Stimulated activated CD4-positive, alpha-beta T cell treated with anti-CD3 and anti-CD28 coated beads, Interleukin-15, amount 100 ng/mL, for 24 hours (primary cell): Measurements from ENCODE around the gene C1orf105.
"Not testable (repeated sequence)": the region's sequence is repeated elsewhere in the genome, so short reads cannot be mapped to it uniquely, and the experiment has no call there.

Experiments
- DNase-seq: peaks from one replicate; pipeline ENCODE4 v3.0.0-alpha.2; 2020

The C1orf105 gene

DNA sequence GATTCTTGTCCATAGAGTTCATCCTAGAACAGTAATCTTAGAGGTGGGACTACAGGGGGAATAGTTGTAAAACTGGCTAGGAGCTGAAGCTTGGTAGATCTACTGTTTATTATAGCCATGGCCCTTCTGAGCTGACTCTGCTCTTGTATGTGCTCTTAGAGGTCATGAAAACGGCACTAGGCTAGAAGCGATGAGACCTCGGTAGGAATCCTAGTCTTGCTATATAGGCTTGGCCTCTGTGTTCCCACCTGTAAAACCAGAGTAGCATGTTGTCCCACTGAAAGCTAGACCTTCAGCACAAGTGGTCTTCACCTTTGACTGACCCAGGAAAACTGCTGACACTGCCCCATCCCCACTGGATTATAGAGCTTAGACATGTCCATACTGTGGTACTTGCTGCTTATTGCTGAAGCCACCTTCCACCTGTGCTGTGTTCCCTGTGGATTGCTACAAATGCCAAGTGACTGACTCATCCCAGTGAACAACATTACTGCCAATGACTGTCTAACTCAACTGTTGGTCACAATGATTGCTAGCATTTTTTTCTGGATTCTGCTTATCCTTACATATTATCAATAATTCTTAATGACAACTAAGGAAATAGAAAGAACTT lies 46.4 kb downstream of the C1orf105 start:
- no peak for DNase-seq

DNA sequence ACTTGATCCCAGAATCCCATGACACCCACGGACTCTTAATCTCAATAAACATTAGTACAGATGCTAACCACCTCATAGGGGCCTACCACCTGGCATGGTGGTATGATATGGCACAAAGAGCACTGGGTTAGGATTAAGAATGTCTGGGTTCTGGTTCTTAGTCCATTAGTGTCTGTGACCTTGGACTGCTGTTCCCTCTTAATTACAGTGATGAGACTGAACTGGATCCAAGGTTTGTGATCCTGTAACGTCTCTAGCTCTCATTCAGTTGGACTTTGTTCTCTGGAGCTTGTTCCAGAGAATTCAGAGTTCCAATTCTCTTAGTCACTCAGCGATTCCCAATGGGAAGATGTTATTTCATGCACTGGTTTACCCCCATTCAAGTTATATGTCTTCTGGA lies 47.0 kb downstream of the C1orf105 start:
- DNase-seq, result no peak

DNA sequence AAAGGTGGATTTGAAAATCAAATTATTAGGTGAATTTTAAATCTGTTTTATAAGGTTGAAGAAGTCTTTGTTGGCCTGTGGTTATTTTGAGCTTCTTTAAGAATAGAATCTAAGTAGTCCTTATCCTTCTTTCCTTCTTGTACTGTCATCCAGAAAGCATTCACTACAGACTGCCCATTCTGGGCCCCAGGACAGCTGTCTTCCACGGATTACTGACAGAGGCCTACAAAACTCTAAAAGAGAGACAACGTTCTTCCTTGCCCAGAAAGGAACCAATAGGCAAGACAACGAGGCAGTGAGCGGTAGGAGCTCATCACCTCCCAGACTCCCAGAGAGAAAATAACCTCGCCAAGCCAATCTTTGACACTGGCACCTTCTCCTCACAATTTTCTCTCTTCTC lies 47.8 kb downstream of the C1orf105 start:
- no peak for DNase-seq

DNA sequence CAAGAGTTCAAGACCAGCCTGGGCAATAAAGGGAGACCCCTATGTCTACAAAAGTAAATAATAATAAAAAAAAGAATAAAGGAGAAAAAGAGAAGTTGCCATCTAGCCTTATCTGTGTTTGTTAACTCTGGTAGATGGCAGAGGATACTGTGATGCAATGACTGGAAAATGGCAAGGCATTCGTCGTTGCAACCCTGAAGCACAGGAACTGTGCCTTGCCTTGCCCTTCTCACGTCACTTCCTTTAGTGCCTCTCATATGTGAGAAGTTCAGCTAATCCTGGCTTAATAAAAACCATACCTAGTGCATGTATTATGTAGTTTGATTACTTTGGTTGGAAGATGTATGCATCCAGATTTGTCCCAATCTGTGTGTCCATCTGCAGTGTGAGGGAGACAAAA lies 49.2 kb downstream of the C1orf105 start:
- DNase-seq, result no peak

DNA sequence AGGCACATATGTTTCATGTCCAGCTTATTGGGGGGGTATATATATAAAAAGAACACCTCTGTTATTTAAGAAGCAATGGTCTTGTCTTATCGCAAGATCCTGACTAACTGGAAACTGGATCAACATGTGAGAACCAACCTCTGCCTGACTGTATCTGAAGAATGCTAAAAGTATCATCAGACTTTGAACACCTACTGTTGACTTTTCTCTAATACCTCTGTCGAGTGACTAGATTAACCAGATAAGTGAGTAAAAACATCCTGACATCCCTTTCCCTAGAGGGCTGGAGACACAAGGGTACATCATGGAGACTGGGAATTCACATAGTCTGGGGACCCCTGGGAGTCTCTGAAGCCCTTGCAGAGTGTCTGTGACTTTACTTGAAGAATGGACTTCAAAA lies 49.7 kb downstream of the C1orf105 start:
- DNase-seq, result no peak

DNA sequence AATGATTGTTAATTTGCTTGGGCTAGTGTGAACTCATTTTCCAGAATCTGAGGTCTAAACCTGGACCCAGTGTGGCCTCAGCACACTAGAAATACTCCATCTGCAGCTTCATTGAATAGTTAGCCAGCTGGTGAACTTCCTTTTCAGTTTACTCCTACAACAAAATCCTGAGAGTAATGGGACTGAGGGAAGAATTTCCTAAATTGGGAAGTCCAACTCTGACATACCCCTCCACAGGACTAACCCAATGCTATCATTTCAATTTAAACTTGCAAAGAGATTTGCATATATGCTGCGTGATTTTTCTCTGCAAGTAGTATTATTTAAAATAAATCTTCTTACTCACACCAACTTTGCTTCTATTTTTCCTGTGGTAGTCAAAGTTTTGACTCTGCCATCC lies 51.2 kb downstream of the C1orf105 start:
- no peak for DNase-seq

DNA sequence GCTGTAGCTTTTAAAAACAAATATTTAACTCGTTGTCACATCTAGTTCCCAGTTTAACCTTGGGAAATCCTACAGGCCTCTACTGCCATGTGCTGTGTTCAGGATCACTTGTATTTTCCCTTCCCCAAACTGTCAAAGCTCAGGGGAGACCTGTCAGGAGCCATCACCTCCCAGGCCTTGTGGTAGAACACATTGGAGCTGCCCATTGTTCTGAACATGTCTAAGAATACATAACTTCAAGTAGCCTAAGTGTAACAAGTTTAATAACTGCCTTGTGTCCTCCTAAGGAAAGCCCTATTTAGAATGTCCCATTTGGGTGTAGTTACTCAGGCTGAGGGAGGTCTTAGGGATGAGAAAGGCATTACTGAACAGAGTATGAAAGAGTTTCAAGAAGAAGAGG lies 52.0 kb downstream of the C1orf105 start:
- no peak for DNase-seq

DNA sequence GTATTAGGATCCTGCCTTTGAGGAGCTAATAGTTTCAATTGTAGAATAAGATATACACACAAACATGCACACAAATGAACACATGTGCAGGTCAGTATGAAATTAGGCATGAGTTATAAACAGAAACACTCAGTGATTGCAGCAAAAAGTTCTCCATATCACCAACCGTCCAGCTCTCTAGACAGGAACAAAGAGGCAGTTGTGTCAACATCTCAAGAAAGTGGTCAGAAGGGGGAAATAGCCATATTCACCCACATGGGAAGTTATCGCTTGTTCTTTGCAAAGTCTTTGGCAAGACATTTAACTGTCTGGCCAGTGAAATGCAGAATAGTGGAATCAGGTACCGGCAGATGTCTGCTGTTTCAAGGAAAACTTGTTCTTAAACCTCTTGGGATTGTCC lies 52.8 kb downstream of the C1orf105 start:
- no peak for DNase-seq

DNA sequence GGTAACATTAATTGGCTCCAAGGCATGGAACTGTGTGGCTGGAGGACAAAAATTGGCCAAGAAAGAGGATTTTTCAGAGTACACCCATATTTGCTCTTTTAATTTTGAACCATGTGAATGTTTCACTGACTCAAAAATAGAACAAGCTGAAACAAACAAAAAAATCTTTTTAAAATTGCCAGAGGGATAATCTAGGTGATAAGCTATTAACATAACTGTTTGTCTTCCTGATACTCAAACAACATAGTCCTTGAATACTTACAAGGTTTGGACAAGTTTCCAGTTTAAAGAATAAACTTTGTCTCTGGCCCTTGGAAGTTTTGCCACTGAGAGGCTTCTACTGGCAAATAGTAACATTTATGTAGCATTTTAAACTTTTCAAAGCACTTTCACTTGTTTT lies 53.4 kb downstream of the C1orf105 start:
- no peak for DNase-seq

DNA sequence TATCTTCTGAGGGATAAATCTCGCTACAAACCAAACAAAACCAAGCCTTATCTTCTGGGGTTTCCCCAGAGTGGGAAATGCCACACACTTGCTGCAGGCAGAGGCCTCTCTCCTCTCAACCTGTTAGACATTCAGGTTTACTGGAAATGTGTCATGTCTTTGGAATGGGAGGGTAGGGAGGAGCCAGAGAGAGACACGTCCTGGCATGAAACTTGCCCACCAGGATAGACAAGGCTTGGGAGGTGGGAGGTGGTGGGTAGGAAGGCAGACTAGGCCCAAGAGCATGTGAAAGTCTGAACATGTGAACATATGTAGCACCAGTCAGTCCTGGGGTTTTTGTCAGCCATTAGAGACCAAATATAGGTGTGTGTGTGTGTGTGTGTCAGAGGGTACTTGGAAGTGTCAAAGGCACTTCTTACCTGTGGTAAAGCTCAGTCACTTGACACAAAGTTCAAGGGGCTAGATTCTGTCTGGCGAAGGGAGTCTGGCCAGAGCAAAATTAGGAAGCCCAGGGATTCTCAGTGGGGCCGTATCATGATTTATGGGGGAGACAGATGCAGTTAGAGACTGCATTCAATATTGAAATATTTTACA lies 55.8 kb downstream of the C1orf105 start:
- DNase-seq, result no peak

DNA sequence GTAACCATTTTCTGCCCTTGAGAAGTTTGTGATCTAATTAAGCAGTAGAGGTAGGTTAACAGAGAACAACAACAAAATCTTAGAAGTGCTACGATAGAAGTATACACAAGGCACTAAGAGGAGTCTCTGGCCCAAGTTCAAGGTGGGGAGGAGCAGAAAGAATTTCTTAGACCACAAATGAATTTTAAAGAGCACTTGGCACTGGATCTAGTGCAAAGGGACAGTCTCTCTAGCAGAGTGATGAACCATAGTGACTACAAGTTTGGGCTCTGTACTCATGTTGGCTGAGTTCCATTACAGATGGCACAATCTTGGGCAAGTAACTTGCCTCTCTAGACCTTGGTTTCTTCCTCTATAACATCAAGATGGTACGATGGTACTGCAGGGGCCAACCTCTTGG lies 56.7 kb downstream of the C1orf105 start:
- no peak for DNase-seq

DNA sequence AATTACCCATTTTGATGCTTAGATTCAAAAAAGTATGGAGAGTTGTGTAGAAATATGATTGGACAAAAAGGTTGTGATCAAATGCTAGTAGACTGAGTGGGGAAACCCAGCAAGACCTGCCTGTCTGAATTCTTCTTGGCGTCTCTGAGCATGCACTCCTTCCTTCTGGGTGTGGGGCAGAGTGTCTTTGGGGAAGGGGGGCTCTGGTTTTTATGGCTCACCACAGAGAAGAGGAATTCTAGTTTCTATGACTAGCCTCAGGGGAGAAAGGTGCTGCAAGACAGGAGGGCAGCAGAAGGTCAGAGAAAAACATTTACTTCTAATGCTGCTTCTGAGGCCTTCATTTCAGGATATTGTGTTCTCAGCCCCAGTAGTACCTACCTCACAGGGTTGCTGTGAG lies 57.3 kb downstream of the C1orf105 start:
- no peak for DNase-seq

DNA sequence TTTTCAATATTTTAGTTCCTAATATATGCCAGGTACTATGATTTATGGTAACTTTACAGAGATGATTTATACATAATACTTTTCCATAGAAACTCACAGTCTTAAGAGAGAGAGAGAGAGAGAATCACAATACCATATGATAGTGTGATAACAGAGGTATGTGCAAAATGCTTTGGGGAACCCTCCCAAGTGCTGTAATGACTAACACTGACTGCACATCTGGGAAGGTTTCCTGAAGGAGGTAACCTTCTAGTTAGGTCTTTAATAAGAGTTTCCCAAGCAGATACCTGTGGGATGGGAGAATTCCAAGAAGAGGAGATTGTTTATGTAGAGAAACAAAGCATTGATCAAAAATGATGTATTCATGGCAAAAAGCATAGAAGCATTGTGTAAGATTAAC lies 58.0 kb downstream of the C1orf105 start:
- DNase-seq, result no peak

DNA sequence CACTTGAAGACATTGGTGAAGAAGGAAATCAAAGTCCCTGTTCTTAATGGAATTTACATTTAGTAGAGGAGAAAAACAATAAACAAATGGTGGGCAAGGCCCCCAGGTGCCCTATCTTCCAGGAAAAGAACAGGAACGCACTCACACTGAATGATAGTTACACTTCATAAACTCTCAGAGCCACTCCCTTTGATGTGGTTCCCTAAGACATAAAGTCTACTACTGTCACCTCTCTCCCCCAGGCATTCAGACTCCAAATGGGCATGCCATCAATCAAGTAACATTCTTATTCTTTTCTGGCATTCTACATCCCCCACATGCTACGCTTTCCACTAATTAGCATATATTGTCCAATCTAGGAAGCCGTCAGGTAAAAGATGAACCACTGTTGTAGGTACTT lies 59.9 kb downstream of the C1orf105 start:
- no peak for DNase-seq

DNA sequence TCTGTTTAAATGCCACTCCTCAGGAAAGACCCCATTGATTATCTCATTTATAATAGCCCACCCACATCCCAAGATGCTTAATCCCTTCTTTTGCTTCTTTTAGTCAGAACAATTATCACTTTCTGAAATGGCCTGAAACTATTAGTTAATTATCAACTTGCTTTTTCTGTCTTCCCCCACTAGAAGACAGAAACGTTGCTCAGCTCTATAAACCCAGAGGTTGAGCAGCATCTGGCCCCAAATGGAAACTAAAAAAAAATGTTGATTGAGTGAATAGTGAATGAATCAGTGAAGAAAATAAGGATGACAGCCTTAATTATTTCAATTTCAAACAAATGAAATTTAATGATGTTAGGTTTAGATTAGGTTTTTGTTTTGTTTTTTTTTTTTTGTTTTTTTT lies 61.6 kb downstream of the C1orf105 start:
- no peak for DNase-seq

DNA sequence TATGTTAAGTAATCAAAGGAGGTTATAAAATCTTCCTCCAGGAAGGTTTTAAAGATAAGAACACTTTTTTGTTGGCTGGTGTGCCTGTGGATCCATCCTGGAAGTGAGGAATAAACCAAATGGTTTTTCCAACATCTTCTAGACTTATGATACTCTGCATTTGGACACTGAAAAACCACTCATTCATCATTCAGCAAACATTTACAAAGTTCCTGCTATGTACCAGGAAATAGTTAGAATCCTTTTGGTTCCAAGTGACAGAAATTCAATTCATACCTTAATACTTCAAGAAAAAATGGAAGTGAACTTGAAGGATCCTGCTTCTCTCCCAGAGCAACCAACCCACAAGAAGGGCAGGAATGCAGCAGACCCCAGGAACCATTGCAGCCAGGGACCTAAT lies 63.0 kb downstream of the C1orf105 start:
- DNase-seq, result no peak

DNA sequence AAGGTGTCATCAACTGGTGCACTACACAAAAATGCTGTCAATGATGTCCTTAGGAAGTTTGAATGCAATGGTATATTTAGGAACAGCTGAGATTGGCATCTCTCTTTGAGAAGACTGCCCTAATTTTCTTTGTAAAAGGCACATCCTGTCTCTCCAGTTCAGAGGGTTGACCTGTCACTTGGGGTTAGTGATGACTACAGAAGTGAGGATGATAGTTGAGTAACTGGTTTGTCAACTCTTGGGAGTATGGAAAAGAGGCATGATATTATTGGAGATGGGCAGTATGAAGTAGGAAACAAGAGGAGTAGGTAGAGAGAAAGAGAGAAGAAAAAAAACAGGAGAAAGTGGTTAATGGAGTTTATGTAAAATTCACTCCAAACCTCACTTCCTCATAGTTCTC lies 63.8 kb downstream of the C1orf105 start:
- DNase-seq, result no peak

DNA sequence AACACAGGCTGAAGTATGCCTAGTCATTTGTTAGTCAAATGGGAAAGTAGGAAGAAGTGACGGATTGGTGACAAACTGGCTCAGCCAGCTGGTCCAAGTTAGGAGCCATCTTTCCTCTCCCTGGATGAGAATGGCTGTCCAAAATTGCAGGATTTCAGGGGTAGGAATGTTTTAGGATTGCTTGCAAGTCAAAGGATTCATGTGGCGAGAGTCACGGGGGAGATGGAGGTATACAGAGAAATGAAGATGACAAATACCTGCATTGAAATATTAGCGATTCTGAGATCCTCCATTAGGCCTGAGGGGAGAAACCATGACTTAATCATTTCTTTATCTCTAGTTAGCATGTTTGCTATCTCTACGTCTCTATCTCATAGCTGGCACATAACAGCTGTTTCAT lies 65.1 kb downstream of the C1orf105 start:
- DNase-seq, result no peak

DNA sequence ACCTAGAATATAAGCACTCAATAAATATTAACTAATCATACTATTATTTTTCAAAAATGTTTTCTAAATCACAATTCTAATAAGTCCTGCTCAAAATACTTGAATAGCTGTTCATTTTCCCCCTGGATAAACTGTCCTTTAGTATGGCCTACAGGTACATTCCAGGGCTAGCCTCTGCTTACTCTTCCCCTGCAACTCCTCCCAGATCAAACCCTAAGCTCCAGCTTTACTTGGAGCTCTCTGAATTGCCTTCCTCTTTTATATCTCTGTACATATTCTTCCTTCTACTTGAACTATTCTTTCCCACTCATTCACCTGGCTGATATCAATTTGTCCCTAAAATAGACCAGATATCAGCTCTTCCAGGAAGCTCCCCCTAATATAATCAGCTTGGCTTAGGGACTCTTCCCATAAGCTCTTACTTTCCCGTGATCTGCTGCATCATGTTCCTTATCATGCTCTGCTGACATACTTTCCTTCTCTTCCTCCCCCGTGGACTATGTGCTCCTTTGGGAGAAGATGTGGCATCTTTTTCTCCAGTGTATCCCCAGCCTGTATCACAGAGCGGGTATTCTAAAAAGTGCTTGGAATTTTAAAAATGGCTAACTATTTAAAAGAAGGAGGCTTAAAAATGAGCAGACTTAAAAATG lies 66.4 kb downstream of the C1orf105 start:
- no peak for DNase-seq

DNA sequence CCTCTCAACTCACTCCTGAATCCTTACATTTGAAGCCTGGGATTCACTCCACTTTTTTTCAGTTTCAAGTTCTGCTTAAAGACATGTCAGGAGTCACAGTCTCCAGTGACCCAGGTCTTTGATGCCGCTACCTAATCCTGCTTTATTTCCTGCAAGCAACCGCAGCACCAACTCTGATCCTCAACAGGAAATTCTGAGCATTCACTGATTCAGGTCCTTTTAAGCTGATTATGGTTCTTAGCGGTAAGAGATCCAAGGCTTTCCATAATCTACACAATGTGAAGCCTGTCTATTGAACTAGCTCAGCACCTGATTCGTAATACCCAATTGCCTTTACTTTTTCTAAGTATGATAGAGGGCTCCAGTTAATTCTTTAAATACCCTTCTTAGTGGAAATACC lies 67.1 kb downstream of the C1orf105 start:
- DNase-seq, result no peak

DNA sequence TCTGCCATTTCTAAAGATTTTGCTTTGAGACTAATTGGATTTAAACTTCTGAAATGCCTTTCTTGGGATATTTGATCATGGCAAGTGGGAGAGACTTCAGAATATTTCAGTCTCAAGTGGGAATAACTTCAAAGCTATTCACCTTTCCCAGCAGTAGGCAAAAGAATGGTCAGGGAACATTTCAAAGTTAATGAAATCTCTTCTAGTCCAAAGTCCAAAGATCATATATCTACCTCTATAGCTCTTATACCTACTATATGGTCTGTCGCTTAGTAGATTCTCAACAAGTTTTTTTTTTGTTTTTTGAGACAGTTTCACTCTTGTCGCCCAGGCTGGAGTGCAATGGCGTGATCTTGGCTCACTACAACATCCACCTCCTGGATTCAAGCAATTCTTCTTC lies 67.9 kb downstream of the C1orf105 start:
- no peak for DNase-seq

DNA sequence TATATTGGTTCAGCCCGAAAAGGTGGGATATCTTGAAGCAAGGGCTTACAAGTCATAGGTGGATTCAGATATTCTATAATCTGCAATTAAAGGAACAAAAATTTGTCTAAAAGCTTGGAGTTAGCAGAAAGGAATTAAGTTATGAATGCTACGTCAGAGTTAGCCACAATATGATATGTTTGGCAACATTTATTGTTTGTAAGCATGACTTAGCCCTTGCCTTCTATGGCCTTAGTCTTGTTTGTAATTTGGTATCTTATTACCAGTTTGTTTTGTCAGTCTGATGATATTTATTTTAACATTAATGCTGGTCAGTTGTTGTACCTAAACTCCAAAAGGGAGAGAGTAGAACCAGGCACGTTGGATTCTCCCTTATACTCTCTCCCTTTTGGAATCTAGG lies 69.4 kb downstream of the C1orf105 start:
- no peak for DNase-seq

DNA sequence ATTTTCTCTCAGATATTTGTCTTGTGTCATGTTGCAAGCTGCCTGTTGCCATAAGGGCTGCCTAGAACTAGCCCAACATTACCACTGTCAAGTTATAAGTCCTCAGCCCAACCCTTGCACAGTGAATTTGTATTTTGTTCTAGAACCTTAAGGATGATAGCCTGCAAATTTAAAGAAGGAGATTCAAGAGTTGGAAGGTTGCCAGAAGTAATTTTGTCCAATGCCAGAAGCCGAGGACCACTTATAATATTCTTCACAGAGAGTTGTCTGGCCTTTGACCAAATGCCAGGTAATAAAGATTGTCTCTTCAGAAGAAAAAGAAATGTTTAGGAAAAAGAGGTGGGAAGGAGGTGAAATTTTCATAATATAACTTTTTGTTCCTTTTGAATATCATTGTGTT lies 71.9 kb downstream of the C1orf105 start:
- no peak for DNase-seq

DNA sequence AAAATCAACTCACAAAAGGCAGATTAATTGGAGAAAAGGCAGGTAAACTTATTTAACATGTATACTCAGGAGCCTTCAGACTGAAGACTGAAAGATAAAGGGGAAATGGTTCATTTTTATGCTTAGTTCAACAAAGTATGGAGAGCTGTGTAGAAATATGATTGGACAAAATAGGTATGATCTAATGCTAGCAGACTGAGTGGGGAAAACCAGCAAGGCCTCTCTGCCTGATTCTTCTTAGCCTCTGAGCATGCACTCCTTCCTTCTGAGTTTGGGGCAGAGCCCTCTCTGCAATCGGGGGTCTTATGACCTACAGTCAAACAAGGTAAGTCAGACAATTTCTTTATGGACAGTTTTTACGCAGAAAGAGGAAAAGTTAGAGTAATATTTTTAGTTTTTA lies 73.7 kb downstream of the C1orf105 start:
- no peak for DNase-seq

DNA sequence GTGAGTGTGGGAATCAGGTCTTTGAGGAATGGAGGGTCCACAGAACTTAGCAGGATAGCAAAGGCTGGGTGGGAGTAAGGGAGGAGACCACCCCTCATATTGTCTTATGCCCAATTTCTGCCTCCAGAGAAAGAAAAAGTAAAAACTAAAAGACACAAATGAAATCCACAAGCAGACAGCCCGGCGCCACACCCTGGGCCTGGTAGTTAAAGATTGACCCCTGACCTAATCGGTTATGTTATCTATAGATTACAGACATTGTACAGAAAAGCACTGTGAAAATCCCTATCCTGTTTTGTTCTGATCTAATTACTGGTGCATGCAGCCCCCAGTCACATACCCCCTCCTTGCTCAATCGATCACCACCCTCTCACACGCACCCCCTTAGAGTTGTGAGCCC lies 75.6 kb downstream of the C1orf105 start:
- not testable (repeated sequence) for DNase-seq
